ENCODE measurements around the gene GK. TPM values are rescaled to one million over a fixed set of nuclear protein-coding genes. Genes with fewer than 3 reads are reported as not detected.

The GK gene
- total RNA-seq, 1 experiment from 2014 or later = 10.1 TPM

DNA sequence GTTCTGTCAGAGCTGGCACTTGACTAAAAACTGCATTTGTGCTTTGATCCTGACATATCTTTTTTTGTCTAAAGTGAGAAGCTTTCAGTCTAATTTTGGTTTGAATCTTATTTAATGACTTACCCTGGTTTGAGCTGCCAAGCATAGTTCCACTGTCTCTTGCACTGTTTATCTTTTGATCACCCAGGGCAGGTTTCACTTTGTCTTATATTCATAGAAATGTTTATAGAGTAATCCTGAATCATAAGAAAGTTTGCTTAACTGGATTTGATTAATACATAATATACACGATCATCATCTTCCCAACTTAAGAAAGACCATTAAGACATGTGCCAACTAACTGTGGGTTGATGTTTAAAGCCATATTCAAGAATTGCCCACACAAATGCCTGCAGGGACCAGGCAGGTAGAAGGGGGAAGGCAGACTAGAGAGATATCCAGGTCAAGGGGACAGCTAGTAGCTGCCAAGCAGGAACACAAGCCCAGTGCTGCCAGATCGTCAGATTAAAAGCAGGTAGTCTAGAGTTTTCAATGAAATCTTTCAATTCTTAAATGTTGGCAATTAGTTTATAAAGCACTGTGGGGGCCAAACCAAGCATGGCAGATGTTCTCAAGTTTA lies 1.9 kb downstream of the GK start:
- ChIA-PET POLR2A (interaction anchor here (0.7 to 0.8 kb wide), 2 partner anchors 46 to 53 kb away, joined by 3 to 4 read pairs; no protein-coding TSS in a partner anchor), CTCF (interaction anchor here (0.7 to 1.1 kb wide), 2 partner anchors 17 to 85 kb away, joined by 3 read pairs; no protein-coding TSS in a partner anchor)
- no peaks in the 10 kb centered on the region for H3K27me3 Mint-ChIP-seq (ENCODE audit: insufficient read depth, unreplicated experiment)
- TF ChIP-seq, protein P1, sequence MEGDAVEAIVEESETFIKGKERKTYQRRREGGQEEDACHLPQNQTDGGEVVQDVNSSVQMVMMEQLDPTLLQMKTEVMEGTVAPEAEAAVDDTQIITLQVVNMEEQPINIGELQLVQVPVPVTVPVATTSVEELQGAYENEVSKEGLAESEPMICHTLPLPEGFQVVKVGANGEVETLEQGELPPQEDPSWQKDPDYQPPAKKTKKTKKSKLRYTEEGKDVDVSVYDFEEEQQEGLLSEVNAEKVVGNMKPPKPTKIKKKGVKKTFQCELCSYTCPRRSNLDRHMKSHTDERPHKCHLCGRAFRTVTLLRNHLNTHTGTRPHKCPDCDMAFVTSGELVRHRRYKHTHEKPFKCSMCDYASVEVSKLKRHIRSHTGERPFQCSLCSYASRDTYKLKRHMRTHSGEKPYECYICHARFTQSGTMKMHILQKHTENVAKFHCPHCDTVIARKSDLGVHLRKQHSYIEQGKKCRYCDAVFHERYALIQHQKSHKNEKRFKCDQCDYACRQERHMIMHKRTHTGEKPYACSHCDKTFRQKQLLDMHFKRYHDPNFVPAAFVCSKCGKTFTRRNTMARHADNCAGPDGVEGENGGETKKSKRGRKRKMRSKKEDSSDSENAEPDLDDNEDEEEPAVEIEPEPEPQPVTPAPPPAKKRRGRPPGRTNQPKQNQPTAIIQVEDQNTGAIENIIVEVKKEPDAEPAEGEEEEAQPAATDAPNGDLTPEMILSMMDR (IDR thresholded peaks at IDR 0.05; ENCODE audit: unreplicated experiment) = no peak
- H3K27ac Mint-ChIP-seq (ENCODE audit: low read depth, unreplicated experiment) = no peak overlapping the region
- no peak overlapping the region for H3K4me3 Mint-ChIP-seq (ENCODE audit: unreplicated experiment)
- peaks cover 12% of the 10 kb centered on the region for H3K4me1 Mint-ChIP-seq (ENCODE audit: insufficient read depth, unreplicated experiment)
- peaks cover 6% of the 10 kb centered on the region for H3K36me3 Mint-ChIP-seq (ENCODE audit: insufficient read depth, unreplicated experiment)
- intact Hi-C loops (cut with micrococcal nuclease) = loop anchor here (10.0 kb wide), 1 partner anchor 80 kb away; the partner anchor contains the start of gene TASL
- no TSS peak for BruUV-seq (replicated peaks)
- H3K9me3 Mint-ChIP-seq (ENCODE audit: unreplicated experiment) = no peaks in the 10 kb centered on the region
- DNase-seq (ENCODE audit: unreplicated experiment) = no peak

DNA sequence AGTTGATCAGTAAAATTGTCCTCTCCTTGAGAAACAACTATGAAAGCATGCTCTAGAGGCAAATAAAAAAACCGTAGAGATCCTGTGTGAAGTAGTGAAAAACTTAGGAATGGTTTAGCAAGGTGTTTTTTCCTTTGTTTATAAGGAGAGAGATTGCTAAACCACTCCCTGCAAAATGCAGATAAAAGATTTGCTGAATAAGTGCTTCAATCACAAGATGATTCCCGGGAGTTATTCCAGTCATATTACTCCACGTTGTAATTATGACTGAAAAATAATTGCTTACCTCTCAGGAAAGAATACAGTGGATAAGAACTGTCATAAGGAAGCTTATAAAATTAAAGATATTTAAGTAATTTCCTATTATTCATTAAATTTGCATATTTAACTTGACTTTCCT lies 2.8 kb downstream of the GK start:
- peaks cover 6% of the 10 kb centered on the region for H3K36me3 Mint-ChIP-seq (ENCODE audit: insufficient read depth, unreplicated experiment)
- no peaks in the 10 kb centered on the region for H3K9me3 Mint-ChIP-seq (ENCODE audit: unreplicated experiment)
- DNase-seq (ENCODE audit: unreplicated experiment) = no peak
- no peak overlapping the region for H3K27ac Mint-ChIP-seq (ENCODE audit: low read depth, unreplicated experiment)
- TF ChIP-seq, protein P1 (IDR thresholded peaks at IDR 0.05; ENCODE audit: unreplicated experiment) = no peak
- CTCF ChIA-PET = interaction anchor here (0.7 to 1.0 kb wide), 3 partner anchors 17 to 58 kb away, joined by 3 read pairs; no protein-coding TSS in a partner anchor
- BruUV-seq (replicated peaks) = no TSS peak
- intact Hi-C loops (cut with micrococcal nuclease) = loop anchor here (10.0 kb wide), 1 partner anchor 81 kb away; the partner anchor contains the start of gene TASL
- POLR2A ChIA-PET = interaction anchor here (0.8 to 1.2 kb wide), 2 partner anchors 47 to 48 kb away, joined by 3 to 4 read pairs; no protein-coding TSS in a partner anchor
- H3K4me3 Mint-ChIP-seq (ENCODE audit: unreplicated experiment) = no peak overlapping the region
- H3K27me3 Mint-ChIP-seq (ENCODE audit: insufficient read depth, unreplicated experiment) = no peaks in the 10 kb centered on the region
- H3K4me1 Mint-ChIP-seq (ENCODE audit: insufficient read depth, unreplicated experiment) = peaks cover 12% of the 10 kb centered on the region

DNA sequence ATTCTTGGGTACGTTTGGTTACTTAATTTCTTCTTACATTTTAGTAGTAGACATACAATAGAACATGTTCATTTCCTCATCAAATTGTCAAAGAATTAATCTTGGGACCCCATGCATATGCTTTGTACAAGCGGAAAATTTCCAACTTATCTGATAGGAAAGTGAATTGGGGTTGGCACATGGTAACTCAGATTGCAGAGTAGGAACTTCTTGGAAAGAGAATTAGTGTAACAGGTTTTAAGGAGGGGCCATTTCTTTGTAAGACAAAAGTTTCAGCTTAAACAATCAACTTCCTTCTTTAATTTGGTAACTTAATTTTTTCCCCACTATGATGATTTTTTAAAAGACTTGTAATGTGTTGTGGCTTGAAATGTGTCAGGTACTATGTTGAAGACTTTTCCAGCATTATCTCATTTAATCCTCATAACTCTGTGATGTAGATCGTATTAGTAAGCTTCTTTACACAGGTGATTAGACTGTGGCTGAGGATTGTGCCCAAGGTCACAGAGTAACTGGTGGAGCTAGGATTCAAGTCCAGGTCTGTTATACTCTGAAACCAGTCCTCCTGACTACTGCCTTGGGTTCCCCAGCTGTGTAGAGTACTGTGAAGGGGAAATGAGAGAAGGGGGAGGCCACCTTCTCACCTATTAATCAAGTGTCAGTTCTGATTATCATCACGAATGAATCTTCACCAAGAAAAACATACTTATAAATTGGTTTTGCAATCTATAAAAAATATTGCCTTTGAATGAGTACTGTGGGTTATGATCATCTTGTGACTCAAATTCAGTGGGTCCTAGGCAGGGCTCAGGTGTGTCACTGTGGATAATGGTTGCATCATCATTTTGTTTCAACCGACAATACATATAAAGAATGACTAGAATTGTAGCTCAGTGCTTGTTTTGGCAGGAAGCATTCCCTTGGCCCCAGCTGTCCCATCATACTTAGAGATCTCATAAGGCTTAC lies 4.3 kb downstream of the GK start:
- POLR2A ChIA-PET = interaction anchor here (1.2 kb wide), 1 partner anchor 49 kb away, joined by 3 read pairs; no protein-coding TSS in a partner anchor
- peaks cover 12% of the 10 kb centered on the region for H3K4me1 Mint-ChIP-seq (ENCODE audit: insufficient read depth, unreplicated experiment)
- H3K4me3 Mint-ChIP-seq (ENCODE audit: unreplicated experiment) = no peak overlapping the region
- intact Hi-C loops (cut with micrococcal nuclease) = loop anchor here (10.0 kb wide), 1 partner anchor 83 kb away; the partner anchor contains the start of gene TASL
- CTCF ChIA-PET = interaction anchor here (0.6 to 1.3 kb wide), 4 partner anchors 55 to 852 kb away, joined by 3 to 5 read pairs (median 3); no protein-coding TSS in a partner anchor
- no TSS peak for BruUV-seq (replicated peaks)
- DNase-seq (ENCODE audit: unreplicated experiment) = peak; percentile 36
- H3K36me3 Mint-ChIP-seq (ENCODE audit: insufficient read depth, unreplicated experiment) = peaks cover 6% of the 10 kb centered on the region
- peaks cover 2% of the 10 kb centered on the region for H3K9me3 Mint-ChIP-seq (ENCODE audit: unreplicated experiment)
- TF ChIP-seq, protein P1 (IDR thresholded peaks at IDR 0.05; ENCODE audit: unreplicated experiment) = no peak
- H3K27ac Mint-ChIP-seq (ENCODE audit: low read depth, unreplicated experiment) = no peak overlapping the region
- H3K27me3 Mint-ChIP-seq (ENCODE audit: insufficient read depth, unreplicated experiment) = no peaks in the 10 kb centered on the region

Data from MCF 10A (cell line).